ENCODE results near the gene PHF3. TPM values are rescaled to one million over a fixed set of nuclear protein-coding genes. Genes with fewer than 3 reads are reported as not detected.
"Not testable (repeated sequence)": the region's sequence is repeated elsewhere in the genome, so short reads cannot be mapped to it uniquely, and the experiment has no call there.

Gene PHF3
- total and polyA plus RNA-seq, 2 experiments from 2014 or later = 37.1 to 77.3 TPM

DNA sequence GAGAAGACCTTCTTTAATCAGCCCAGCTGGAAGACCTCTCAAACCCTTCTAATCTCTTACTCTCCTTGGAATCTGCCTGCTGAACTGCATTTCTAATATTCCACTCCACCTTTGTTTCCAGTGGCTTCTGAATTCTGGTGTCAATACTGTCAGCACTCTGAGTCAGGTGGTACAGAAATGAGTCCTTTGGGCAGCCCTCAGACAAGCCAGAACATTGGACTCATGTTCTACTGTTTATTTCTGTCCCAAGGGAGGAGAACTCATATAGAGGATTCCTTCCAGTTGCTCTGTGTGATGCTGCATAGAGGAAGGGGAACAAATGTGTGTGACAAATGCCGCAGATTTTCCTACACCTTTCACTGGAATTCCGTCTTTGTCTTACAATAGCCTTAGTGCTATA is 114.8 kb downstream of the PHF3 start (continued):
- TF ChIP-seq, protein P1, sequence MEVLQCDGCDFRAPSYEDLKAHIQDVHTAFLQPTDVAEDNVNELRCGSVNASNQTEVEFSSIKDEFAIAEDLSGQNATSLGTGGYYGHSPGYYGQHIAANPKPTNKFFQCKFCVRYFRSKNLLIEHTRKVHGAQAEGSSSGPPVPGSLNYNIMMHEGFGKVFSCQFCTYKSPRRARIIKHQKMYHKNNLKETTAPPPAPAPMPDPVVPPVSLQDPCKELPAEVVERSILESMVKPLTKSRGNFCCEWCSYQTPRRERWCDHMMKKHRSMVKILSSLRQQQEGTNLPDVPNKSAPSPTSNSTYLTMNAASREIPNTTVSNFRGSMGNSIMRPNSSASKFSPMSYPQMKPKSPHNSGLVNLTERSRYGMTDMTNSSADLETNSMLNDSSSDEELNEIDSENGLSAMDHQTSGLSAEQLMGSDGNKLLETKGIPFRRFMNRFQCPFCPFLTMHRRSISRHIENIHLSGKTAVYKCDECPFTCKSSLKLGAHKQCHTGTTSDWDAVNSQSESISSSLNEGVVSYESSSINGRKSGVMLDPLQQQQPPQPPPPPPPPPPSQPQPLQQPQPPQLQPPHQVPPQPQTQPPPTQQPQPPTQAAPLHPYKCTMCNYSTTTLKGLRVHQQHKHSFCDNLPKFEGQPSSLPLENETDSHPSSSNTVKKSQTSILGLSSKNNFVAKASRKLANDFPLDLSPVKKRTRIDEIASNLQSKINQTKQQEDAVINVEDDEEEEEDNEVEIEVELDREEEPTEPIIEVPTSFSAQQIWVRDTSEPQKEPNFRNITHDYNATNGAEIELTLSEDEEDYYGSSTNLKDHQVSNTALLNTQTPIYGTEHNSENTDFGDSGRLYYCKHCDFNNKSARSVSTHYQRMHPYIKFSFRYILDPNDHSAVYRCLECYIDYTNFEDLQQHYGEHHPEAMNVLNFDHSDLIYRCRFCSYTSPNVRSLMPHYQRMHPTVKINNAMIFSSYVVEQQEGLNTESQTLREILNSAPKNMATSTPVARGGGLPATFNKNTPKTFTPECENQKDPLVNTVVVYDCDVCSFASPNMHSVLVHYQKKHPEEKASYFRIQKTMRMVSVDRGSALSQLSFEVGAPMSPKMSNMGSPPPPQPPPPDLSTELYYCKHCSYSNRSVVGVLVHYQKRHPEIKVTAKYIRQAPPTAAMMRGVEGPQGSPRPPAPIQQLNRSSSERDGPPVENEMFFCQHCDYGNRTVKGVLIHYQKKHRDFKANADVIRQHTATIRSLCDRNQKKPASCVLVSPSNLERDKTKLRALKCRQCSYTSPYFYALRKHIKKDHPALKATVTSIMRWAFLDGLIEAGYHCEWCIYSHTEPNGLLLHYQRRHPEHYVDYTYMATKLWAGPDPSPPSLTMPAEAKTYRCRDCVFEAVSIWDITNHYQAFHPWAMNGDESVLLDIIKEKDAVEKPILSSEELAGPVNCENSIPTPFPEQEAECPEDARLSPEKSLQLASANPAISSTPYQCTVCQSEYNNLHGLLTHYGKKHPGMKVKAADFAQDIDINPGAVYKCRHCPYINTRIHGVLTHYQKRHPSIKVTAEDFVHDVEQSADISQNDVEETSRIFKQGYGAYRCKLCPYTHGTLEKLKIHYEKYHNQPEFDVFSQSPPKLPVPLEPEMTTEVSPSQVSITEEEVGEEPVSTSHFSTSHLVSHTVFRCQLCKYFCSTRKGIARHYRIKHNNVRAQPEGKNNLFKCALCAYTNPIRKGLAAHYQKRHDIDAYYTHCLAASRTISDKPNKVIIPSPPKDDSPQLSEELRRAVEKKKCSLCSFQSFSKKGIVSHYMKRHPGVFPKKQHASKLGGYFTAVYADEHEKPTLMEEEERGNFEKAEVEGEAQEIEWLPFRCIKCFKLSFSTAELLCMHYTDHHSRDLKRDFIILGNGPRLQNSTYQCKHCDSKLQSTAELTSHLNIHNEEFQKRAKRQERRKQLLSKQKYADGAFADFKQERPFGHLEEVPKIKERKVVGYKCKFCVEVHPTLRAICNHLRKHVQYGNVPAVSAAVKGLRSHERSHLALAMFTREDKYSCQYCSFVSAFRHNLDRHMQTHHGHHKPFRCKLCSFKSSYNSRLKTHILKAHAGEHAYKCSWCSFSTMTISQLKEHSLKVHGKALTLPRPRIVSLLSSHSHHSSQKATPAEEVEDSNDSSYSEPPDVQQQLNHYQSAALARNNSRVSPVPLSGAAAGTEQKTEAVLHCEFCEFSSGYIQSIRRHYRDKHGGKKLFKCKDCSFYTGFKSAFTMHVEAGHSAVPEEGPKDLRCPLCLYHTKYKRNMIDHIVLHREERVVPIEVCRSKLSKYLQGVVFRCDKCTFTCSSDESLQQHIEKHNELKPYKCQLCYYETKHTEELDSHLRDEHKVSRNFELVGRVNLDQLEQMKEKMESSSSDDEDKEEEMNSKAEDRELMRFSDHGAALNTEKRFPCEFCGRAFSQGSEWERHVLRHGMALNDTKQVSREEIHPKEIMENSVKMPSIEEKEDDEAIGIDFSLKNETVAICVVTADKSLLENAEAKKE (CRISPR knock-in tag; IDR thresholded peaks at IDR 0.05) = no peak

DNA sequence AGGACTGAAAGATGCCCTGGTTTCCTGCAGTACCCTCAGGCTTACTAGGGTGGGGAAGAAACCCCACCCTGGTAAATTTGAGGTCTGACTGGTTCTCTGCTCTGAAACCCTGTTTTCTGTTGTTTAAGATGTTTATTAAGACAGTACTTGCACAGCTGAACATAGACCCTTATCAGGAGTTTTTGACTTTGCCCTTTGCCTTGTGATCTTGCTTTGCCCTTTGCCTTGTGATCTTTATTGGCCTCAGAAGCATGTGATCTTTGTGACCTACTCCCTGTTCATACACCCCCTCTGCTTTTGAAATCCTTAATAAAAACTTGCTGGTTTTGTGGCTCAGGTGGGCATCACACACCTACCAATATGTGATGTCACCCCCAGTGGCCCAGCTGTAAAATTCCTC is 121.7 kb downstream of the PHF3 start:
- H3K4me1 ChIP-seq (ENCODE audit: insufficient read depth); H3K27me3 ChIP-seq (ENCODE audit: insufficient read depth); H4K20me1 ChIP-seq (replicated peaks; ENCODE audit: insufficient read depth); H3K9me2 ChIP-seq (ENCODE audit: insufficient read depth); H3K4me1 Mint-ChIP-seq; H3K27ac Mint-ChIP-seq; H3K4me3 Mint-ChIP-seq; H3F3A ChIP-seq (replicated peaks; ENCODE audit: low read depth); H3K27ac ChIP-seq (ENCODE audit: low read depth); H3K36me3 ChIP-seq (ENCODE audit: insufficient read depth); H3K79me2 ChIP-seq (replicated peaks; ENCODE audit: insufficient read depth); H3K27me3 Mint-ChIP-seq (ENCODE audit: insufficient read depth, low read depth, poor library complexity); H2AFZ ChIP-seq; H3K4me2 ChIP-seq; H3K4me3 ChIP-seq; ATAC-seq; DNase-seq (ENCODE audit: low spot score): not testable (repeated sequence)
- Mint-ChIP-seq H3K36me3 (ENCODE audit: low read depth) (peaks cover 24% of the 10 kb centered on the region; the same call in 2 of the 3 replicates), H3K9me3 (peaks cover 28% of the 10 kb centered on the region)

DNA sequence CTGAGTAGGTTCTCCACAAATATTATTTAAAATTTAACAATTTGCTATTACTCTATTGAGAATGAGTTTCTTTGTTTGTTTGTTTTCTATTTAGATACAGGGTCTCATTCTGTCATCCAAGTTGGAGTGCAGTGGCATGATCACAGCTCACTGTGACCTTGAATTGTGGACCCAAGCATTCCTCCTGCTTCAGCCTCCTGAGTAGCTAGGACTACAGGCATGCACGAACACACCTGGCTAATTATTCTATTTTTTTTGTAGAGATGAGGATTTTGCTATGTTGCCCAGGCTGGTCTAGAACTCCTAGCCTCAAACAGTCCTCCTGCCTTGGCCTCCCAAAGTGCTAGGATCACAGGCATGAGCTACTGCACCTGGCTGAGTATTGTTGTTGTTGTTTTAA is 122.2 kb downstream of the PHF3 start:
- no peaks in the 10 kb centered on the region for H3K9me2 ChIP-seq (ENCODE audit: insufficient read depth)
- H3K27ac ChIP-seq (ENCODE audit: low read depth) = no peak overlapping the region
- H3K79me2 ChIP-seq (replicated peaks; ENCODE audit: insufficient read depth) = no peaks in the 10 kb centered on the region
- Mint-ChIP-seq H3K27ac (no peak overlapping the region), H3K4me1 (no peaks in the 10 kb centered on the region), H3K9me3 (peaks cover 28% of the 10 kb centered on the region), H3K36me3 (ENCODE audit: low read depth) (peaks cover 24% of the 10 kb centered on the region; the same call in 2 of the 3 replicates), H3K4me3 (no peak overlapping the region), H3K27me3 (ENCODE audit: insufficient read depth, low read depth, poor library complexity) (no peaks in the 10 kb centered on the region)
- no peak overlapping the region for H3K4me3 ChIP-seq
- no peaks in the 10 kb centered on the region for H3K36me3 ChIP-seq (ENCODE audit: insufficient read depth)
- no peaks in the 10 kb centered on the region for H4K20me1 ChIP-seq (replicated peaks; ENCODE audit: insufficient read depth)
- H2AFZ ChIP-seq = no peak overlapping the region
- H3K27me3 ChIP-seq (ENCODE audit: insufficient read depth) = no peaks in the 10 kb centered on the region
- H3K4me1 ChIP-seq (ENCODE audit: insufficient read depth) = no peaks in the 10 kb centered on the region
- DNase-seq (ENCODE audit: low spot score) (no peak), ATAC-seq (no peak)
- H3F3A ChIP-seq (replicated peaks; ENCODE audit: low read depth) = no peaks in the 10 kb centered on the region
- no peak overlapping the region for H3K4me2 ChIP-seq
- no peak for TF ChIP-seq CREB1 (CRISPR knock-in tag; IDR thresholded peaks at IDR 0.05; ENCODE audit: low read depth)
- no peak for TF ChIP-seq ZNF114 (CRISPR knock-in tag; IDR thresholded peaks at IDR 0.05)
- TF ChIP-seq EZH2phosphoT487 (IDR thresholded peaks at IDR 0.05; ENCODE audit: unreplicated experiment) = no peak
- TF ChIP-seq JUNB (IDR thresholded peaks at IDR 0.05; ENCODE audit: unreplicated experiment) = no peak
- TF ChIP-seq, protein P2, sequence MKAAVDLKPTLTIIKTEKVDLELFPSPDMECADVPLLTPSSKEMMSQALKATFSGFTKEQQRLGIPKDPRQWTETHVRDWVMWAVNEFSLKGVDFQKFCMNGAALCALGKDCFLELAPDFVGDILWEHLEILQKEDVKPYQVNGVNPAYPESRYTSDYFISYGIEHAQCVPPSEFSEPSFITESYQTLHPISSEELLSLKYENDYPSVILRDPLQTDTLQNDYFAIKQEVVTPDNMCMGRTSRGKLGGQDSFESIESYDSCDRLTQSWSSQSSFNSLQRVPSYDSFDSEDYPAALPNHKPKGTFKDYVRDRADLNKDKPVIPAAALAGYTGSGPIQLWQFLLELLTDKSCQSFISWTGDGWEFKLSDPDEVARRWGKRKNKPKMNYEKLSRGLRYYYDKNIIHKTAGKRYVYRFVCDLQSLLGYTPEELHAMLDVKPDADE (IDR thresholded peaks at IDR 0.05) = no peak
- TF ChIP-seq, protein P3, sequence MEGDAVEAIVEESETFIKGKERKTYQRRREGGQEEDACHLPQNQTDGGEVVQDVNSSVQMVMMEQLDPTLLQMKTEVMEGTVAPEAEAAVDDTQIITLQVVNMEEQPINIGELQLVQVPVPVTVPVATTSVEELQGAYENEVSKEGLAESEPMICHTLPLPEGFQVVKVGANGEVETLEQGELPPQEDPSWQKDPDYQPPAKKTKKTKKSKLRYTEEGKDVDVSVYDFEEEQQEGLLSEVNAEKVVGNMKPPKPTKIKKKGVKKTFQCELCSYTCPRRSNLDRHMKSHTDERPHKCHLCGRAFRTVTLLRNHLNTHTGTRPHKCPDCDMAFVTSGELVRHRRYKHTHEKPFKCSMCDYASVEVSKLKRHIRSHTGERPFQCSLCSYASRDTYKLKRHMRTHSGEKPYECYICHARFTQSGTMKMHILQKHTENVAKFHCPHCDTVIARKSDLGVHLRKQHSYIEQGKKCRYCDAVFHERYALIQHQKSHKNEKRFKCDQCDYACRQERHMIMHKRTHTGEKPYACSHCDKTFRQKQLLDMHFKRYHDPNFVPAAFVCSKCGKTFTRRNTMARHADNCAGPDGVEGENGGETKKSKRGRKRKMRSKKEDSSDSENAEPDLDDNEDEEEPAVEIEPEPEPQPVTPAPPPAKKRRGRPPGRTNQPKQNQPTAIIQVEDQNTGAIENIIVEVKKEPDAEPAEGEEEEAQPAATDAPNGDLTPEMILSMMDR (conservative IDR thresholded peaks at IDR 0.05; ENCODE audit: low read depth in 2 of 2) = no peak
- TF ChIP-seq ZNF331 (CRISPR knock-in tag; IDR thresholded peaks at IDR 0.05; ENCODE audit: low read depth) = no peak
